ENCODE measurements around the gene TMIE.
A peak's percentile ranks its signal among the peaks of the same experiment; 100 is the strongest.

Gene TMIE, protein sequence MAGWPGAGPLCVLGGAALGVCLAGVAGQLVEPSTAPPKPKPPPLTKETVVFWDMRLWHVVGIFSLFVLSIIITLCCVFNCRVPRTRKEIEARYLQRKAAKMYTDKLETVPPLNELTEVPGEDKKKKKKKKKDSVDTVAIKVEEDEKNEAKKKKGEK

DNA sequence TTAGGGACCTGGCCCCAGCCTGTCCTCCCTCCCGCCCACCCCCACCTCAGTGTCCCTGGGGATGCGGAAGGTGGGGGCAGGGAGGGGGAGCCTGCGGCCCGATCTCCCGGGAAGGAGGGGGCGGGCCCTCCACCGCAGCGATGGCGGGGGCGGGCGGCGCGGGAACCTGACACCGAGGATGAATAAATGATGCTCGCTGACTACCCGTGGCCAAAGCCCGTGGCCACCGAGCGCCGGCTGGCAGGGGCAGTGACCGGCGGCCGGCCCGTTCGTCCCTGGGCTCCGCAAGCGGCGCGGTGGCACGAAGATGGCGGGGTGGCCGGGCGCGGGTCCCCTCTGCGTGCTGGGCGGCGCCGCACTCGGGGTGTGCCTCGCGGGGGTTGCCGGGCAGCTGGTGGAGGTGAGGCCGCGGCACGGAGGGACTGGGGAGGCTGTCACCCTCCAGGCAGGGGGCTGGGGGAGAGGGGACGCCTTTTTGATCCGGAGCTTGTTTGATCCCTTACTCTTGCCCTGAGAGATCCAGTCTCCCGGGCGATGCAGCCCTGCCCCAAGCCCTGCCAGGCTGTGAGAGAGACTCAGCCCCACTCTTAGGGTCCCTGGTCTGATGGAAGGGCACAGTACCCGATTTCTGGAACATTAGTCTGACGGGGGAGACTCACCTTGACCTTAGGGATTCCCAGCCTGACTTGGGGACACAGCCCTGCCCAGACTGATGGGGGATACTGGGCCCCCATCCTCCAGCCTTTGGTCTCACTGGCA lies at the start of gene TMIE:
Gene TMIE, plus strand, starts transcription at position 212 of the 759 bp plus-strand sequence. Its CDS starts 96 bp downstream, at position 308.
- no peak for TF ChIP-seq ZFX (IDR thresholded peaks at IDR 0.05)
- TF ChIP-seq, protein P1, sequence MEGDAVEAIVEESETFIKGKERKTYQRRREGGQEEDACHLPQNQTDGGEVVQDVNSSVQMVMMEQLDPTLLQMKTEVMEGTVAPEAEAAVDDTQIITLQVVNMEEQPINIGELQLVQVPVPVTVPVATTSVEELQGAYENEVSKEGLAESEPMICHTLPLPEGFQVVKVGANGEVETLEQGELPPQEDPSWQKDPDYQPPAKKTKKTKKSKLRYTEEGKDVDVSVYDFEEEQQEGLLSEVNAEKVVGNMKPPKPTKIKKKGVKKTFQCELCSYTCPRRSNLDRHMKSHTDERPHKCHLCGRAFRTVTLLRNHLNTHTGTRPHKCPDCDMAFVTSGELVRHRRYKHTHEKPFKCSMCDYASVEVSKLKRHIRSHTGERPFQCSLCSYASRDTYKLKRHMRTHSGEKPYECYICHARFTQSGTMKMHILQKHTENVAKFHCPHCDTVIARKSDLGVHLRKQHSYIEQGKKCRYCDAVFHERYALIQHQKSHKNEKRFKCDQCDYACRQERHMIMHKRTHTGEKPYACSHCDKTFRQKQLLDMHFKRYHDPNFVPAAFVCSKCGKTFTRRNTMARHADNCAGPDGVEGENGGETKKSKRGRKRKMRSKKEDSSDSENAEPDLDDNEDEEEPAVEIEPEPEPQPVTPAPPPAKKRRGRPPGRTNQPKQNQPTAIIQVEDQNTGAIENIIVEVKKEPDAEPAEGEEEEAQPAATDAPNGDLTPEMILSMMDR (conservative IDR thresholded peaks at IDR 0.05), result no peak
- H3K27ac ChIP-seq, result no peak within 1 kb of the TSS

DNA sequence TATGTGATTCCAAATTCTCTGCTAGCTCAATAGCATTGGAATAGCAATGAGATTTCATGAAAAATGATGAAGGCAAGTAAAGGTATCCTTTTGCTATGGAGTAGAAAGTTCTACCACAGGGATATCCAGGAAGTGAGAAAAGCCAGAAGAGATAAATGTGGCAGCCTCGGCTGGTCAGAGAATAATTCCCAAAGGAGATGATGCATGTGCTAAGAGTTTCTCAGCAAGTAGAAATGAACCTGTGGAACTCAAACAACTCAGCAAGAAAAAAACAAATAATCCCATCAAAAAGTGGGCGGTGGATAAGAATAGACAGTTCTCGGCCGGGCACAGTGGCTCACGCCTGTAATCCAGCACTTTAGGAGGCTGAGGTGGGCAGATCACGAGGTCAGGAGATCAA lies 45.9 kb upstream of the TMIE start:
- TF ChIP-seq ZFX (IDR thresholded peaks at IDR 0.05), result no peak
- H3K27ac ChIP-seq, result no peak overlapping the region

DNA sequence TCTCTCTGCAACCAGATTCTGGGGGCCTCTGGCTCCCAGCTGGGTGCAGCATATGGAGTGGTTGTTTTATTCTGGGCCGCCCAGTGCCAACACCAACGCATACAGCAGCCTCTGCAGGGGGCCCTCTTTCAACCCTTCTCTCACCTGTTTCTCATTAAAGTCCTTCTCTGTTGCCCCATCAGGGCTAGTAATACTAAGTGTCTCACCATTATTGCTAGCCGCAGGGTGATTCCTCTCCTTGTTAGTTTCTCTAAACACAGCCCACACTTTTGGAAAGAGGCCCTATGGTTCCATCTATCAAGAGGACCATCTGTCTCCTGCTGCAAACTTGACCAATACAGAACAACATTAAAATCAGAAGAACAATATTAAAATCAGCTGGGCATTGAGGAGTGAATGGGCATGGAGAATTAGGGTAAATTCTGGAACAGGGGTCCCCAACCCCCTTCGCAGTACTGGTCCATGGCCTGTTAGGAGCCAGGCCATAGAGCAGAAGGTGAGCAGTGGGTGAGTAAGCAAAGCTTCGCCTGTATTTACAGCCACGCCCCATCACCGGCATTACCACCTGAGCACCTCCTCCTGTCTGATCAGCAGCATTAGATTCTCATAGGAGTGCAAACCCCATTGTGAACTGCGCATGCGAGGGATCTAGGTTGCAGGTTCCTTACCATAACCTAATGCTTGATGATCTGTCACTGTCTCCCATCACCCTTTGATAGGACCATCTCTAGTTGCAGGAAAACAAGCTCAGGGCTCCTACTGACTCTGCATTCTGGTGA lies 44.2 kb upstream of the TMIE start:
- no peak for TF ChIP-seq ZFX (IDR thresholded peaks at IDR 0.05)
- TF ChIP-seq, protein P1 (conservative IDR thresholded peaks at IDR 0.05), result no peak
- H3K27ac ChIP-seq, result no peak overlapping the region

DNA sequence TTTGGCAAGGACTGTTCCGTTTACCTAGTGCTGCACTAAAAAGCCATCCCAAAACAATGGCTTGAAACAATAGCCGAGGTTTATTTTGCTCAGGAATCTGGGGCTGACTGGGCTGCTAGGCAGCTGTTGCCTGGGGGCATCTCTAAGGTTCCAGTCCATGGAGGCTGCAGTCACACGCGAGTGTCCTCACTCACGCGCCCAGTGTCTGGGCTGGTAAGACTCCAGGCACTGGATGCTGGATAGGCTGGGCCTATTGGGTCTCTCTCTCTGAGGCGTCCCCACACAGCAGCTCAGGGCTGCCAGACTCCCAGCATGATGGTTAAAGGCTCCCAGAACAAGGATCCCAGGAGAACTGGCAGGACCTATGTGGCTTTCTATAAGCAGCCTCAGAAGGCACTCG lies 41.9 kb upstream of the TMIE start:
- TF ChIP-seq, protein P1 (conservative IDR thresholded peaks at IDR 0.05), result no peak
- no peak for TF ChIP-seq ZFX (IDR thresholded peaks at IDR 0.05)
- H3K27ac ChIP-seq, result no peak overlapping the region

DNA sequence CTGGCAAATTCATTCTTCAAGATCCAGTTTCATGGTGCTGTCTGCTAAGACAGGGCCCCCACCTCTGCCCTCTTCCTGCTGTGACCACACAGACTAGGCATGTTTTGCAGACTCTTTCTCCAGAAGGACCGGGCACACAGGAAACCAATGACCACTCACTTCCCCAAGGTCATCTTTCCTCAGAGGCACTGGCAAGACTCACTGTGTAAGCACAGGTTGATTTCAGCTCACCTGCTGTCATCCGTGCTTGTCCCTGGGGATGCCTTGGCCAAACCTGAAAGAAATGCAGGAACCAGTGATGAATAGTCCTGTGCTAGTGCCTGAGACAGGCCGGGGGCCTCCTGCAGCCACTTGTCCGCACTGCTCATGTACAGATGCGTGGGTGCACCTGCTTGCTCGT lies 41.2 kb upstream of the TMIE start:
- H3K27ac ChIP-seq, result no peak overlapping the region
- TF ChIP-seq ZFX (IDR thresholded peaks at IDR 0.05), result no peak
- TF ChIP-seq, protein P1 (conservative IDR thresholded peaks at IDR 0.05), result no peak

DNA sequence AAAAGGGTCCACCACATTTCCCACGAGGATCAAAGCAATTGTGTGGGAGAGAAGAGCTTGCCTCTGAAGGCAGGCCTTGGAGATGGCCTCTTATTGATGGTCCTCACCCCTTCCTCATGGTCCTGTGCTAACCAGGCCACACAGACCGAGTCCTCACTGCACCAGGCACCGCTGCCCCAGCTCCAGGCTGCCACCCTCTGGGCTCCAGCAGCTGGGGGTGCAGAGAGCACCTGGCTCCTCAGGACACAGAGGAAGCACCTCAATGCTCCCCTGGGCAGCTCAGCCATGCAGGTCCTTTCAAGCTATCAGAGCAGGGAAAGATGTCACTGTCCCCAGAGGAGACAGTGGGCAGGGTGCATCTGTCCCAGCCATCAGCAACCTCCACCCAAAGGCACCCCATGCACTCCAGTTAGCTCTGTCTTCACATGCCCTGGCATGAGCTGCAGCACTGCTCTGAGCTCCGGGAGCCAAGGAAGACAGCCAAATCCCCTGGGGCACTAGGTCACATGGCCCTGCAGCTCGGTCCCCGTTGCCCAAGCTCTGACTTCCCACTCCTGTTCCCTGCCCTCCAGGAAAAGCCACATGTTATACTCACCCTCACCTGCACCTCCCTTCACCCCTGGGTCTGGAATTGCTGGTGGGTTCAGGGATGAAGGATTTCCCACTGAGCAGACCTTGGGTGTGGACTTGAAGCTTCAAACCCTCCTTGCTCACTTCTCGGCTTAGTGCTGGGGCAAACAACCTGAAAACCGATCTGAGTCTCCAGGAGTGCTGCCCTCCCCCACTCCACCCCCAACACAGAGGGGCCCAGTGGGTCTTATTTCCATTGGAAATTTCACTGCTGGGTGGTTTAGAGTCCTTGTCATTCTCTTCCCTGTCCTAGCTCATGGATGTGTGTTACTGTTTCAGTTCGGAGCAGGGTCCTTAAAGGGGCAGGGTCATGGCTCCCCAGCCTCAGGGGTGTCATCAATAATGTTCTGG lies 40.4 kb upstream of the TMIE start:
- H3K27ac ChIP-seq, result peak overlapping the region; percentile 15; the same call in 1 of the 2 replicates
- TF ChIP-seq, protein P1 (conservative IDR thresholded peaks at IDR 0.05), result no peak
- TF ChIP-seq ZFX (IDR thresholded peaks at IDR 0.05), result no peak

Measured in C4-2B (cell line).